ENCODE results near the gene PDE4D.

The PDE4D gene

DNA sequence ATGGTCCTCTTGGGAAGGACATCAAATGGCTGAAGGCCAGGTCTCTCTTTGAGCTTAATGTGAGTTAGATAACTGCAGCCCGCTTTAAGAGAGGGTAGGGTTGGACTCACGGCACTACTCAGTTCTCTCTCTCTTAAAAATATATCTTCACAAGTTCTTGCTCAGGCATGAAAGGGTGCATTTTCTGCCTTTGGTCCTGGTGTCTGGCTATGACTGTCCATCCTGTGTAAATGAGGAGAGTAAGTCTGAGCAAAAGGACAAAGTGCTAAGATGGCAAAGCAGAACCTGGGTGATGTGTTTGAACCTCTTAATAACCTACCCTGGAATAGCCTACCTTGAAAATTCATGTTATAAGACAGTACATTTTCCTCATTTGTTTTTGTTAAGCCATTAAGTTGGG is 293.4 kb downstream of the PDE4D start:
- no peak for DNase-seq
- no peak overlapping the region for H2BK120ac ChIP-seq (ENCODE audit: low read depth, low read length)
- no peak overlapping the region for H3K14ac ChIP-seq (ENCODE audit: low read length in 2 of 2)
- H3K9ac ChIP-seq (ENCODE audit: low read length): no peak overlapping the region
- no peak overlapping the region for H3K27ac ChIP-seq (ENCODE audit: low read length, poor library complexity, severe bottlenecking)
- WGBS: 93% methylated on average over 2 of the region's 2 CpGs
- H2AK5ac ChIP-seq (ENCODE audit: low read length, severe bottlenecking): no peak overlapping the region
- H3K4me1 ChIP-seq (ENCODE audit: control insufficient read depth, insufficient read depth, low read depth, low read length): no peaks in the 10 kb centered on the region
- no peak overlapping the region for H3K18ac ChIP-seq (ENCODE audit: low read depth in 1 of 2, low read length in 2 of 2)
- peak overlapping the region in 1 of 2 experiments; percentile 56 for H2BK12ac ChIP-seq (ENCODE audit: low read length in 2 of 2)
- no peak overlapping the region for H4K8ac ChIP-seq (ENCODE audit: low read length)
- H4K91ac ChIP-seq (ENCODE audit: low read length): no peak overlapping the region
- H3K27me3 ChIP-seq (ENCODE audit: control insufficient read depth in 1 of 2, insufficient read depth in 1 of 2, low read length in 2 of 2): no peaks in the 10 kb centered on the region
- H2BK15ac ChIP-seq (ENCODE audit: low read depth, poor library complexity, severe bottlenecking): no peak overlapping the region
- H3K9me3 ChIP-seq (ENCODE audit: control insufficient read depth, low read length): no peaks in the 10 kb centered on the region
- H3K36me3 ChIP-seq (ENCODE audit: control insufficient read depth in 1 of 2, insufficient read depth in 2 of 2, low read depth in 1 of 2, low read length in 2 of 2): no peaks in the 10 kb centered on the region
- no peak overlapping the region for H2BK5ac ChIP-seq (ENCODE audit: low read depth, low read length, poor library complexity, severe bottlenecking)
- peaks cover 1% of the 10 kb centered on the region for H3K79me1 ChIP-seq (replicated peaks; ENCODE audit: low read length, poor library complexity, severe bottlenecking)
- H3K4me2 ChIP-seq (ENCODE audit: low read length, poor library complexity, severe bottlenecking): no peak overlapping the region
- H2AFZ ChIP-seq (ENCODE audit: low read depth, low read length): no peak overlapping the region
- H3K4me3 ChIP-seq (ENCODE audit: insufficient read depth in 1 of 2, low read depth in 1 of 2, low read length in 2 of 2): no peak overlapping the region
- H3K23ac ChIP-seq (ENCODE audit: low read length in 2 of 2): no peak overlapping the region
- no peak overlapping the region for H3K4ac ChIP-seq (ENCODE audit: low read depth in 1 of 2, low read length in 2 of 2)

DNA sequence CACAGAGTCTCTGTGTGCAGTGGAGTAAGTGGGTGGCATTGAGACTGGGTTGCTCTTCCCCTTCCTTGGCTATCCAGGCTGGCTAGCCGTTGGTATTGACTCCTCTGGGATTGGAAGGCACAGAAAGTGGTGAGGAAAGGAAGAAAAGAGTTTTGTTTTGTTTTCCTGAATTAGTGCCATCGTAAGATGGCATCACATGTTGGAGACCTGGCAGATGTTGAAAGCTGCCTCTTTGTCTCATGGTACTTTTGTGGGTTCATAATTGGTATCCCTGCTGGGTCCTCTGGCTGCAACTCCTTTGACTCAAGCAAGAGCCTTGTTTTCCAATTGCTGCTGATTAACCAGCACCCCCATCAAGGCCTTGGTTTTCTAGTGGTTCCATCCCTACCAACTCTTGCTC is 293.8 kb downstream of the PDE4D start:
- Histone ChIP-seq H3K18ac (ENCODE audit: low read depth in 1 of 2, low read length in 2 of 2) (peak overlapping the region in 1 of 2 experiments; percentile 66), H3K27ac (ENCODE audit: low read length, poor library complexity, severe bottlenecking) (no peak overlapping the region), H2BK15ac (ENCODE audit: low read depth, poor library complexity, severe bottlenecking) (no peak overlapping the region), H2AK5ac (ENCODE audit: low read length, severe bottlenecking) (no peak overlapping the region), H2BK5ac (ENCODE audit: low read depth, low read length, poor library complexity, severe bottlenecking) (no peak overlapping the region), H4K8ac (ENCODE audit: low read length) (no peak overlapping the region), H3K4ac (ENCODE audit: low read depth in 1 of 2, low read length in 2 of 2) (no peak overlapping the region), H3K9ac (ENCODE audit: low read length) (no peak overlapping the region), H2BK120ac (ENCODE audit: low read depth, low read length) (no peak overlapping the region), H2BK12ac (ENCODE audit: low read length in 2 of 2) (peak overlapping the region in 1 of 2 experiments; percentile 56), H3K4me3 (ENCODE audit: insufficient read depth in 1 of 2, low read depth in 1 of 2, low read length in 2 of 2) (no peak overlapping the region), H3K14ac (ENCODE audit: low read length in 2 of 2) (no peak overlapping the region), H3K36me3 (ENCODE audit: control insufficient read depth in 1 of 2, insufficient read depth in 2 of 2, low read depth in 1 of 2, low read length in 2 of 2) (no peaks in the 10 kb centered on the region), H3K27me3 (ENCODE audit: control insufficient read depth in 1 of 2, insufficient read depth in 1 of 2, low read length in 2 of 2) (no peaks in the 10 kb centered on the region), H3K4me1 (ENCODE audit: control insufficient read depth, insufficient read depth, low read depth, low read length) (no peaks in the 10 kb centered on the region), H3K4me2 (ENCODE audit: low read length, poor library complexity, severe bottlenecking) (no peak overlapping the region), H3K79me1 (replicated peaks; ENCODE audit: low read length, poor library complexity, severe bottlenecking) (peaks cover 1% of the 10 kb centered on the region), H4K91ac (ENCODE audit: low read length) (no peak overlapping the region), H3K23ac (ENCODE audit: low read length in 2 of 2) (no peak overlapping the region), H3K9me3 (ENCODE audit: control insufficient read depth, low read length) (no peaks in the 10 kb centered on the region), H2AFZ (ENCODE audit: low read depth, low read length) (no peak overlapping the region)
- no peak for DNase-seq
- WGBS: 100% methylated on average over 2 of the region's 2 CpGs

- Histone ChIP-seq H3K27me3 (ENCODE audit: control insufficient read depth in 1 of 2, insufficient read depth in 1 of 2, low read length in 2 of 2) (no peaks in the 10 kb centered on the region), H2BK5ac (ENCODE audit: low read depth, low read length, poor library complexity, severe bottlenecking) (no peak overlapping the region), H3K14ac (ENCODE audit: low read length in 2 of 2) (no peak overlapping the region), H3K27ac (ENCODE audit: low read length, poor library complexity, severe bottlenecking) (no peak overlapping the region), H3K36me3 (ENCODE audit: control insufficient read depth in 1 of 2, insufficient read depth in 2 of 2, low read depth in 1 of 2, low read length in 2 of 2) (no peaks in the 10 kb centered on the region), H4K8ac (ENCODE audit: low read length) (no peak overlapping the region), H2BK15ac (ENCODE audit: low read depth, poor library complexity, severe bottlenecking) (no peak overlapping the region), H4K91ac (ENCODE audit: low read length) (no peak overlapping the region), H3K9ac (ENCODE audit: low read length) (peak overlapping the region; percentile 71), H2AK5ac (ENCODE audit: low read length, severe bottlenecking) (no peak overlapping the region), H2BK12ac (ENCODE audit: low read length in 2 of 2) (no peak overlapping the region), H3K23ac (ENCODE audit: low read length in 2 of 2) (no peak overlapping the region), H3K4me1 (ENCODE audit: control insufficient read depth, insufficient read depth, low read depth, low read length) (no peaks in the 10 kb centered on the region), H2BK120ac (ENCODE audit: low read depth, low read length) (no peak overlapping the region), H3K79me1 (replicated peaks; ENCODE audit: low read length, poor library complexity, severe bottlenecking) (peaks cover 3% of the 10 kb centered on the region), H3K9me3 (ENCODE audit: control insufficient read depth, low read length) (no peaks in the 10 kb centered on the region), H3K4me2 (ENCODE audit: low read length, poor library complexity, severe bottlenecking) (no peak overlapping the region), H3K4ac (ENCODE audit: low read depth in 1 of 2, low read length in 2 of 2) (no peak overlapping the region), H3K4me3 (ENCODE audit: insufficient read depth in 1 of 2, low read depth in 1 of 2, low read length in 2 of 2) (peak overlapping the region in 1 of 2 experiments; percentile 69), H2AFZ (ENCODE audit: low read depth, low read length) (no peak overlapping the region), H3K18ac (ENCODE audit: low read depth in 1 of 2, low read length in 2 of 2) (no peak overlapping the region)
- 100% methylated on average over 1 of the region's 2 CpGs for WGBS
- DNase-seq: no peak
Observed at GRCh38 chr5:59598547-59598874, 295.0 kb downstream of the PDE4D start.

- no peaks in the 10 kb centered on the region for H3K4me1 ChIP-seq (ENCODE audit: control insufficient read depth, insufficient read depth, low read depth, low read length)
- H3K79me1 ChIP-seq (replicated peaks; ENCODE audit: low read length, poor library complexity, severe bottlenecking): peaks cover 3% of the 10 kb centered on the region
- DNase-seq: no peak
- H3K23ac ChIP-seq (ENCODE audit: low read length in 2 of 2): no peak overlapping the region
- peak overlapping the region in 1 of 2 experiments; percentile 69 for H3K4me3 ChIP-seq (ENCODE audit: insufficient read depth in 1 of 2, low read depth in 1 of 2, low read length in 2 of 2)
- no peak overlapping the region for H4K8ac ChIP-seq (ENCODE audit: low read length)
- no peak overlapping the region for H2BK12ac ChIP-seq (ENCODE audit: low read length in 2 of 2)
- H3K36me3 ChIP-seq (ENCODE audit: control insufficient read depth in 1 of 2, insufficient read depth in 2 of 2, low read depth in 1 of 2, low read length in 2 of 2): no peaks in the 10 kb centered on the region
- no peak overlapping the region for H4K91ac ChIP-seq (ENCODE audit: low read length)
- no peak overlapping the region for H3K4ac ChIP-seq (ENCODE audit: low read depth in 1 of 2, low read length in 2 of 2)
- H3K14ac ChIP-seq (ENCODE audit: low read length in 2 of 2): no peak overlapping the region
- H2BK120ac ChIP-seq (ENCODE audit: low read depth, low read length): no peak overlapping the region
- H3K9me3 ChIP-seq (ENCODE audit: control insufficient read depth, low read length): no peaks in the 10 kb centered on the region
- no peak overlapping the region for H3K27ac ChIP-seq (ENCODE audit: low read length, poor library complexity, severe bottlenecking)
- H2BK5ac ChIP-seq (ENCODE audit: low read depth, low read length, poor library complexity, severe bottlenecking): no peak overlapping the region
- H3K4me2 ChIP-seq (ENCODE audit: low read length, poor library complexity, severe bottlenecking): no peak overlapping the region
- H2BK15ac ChIP-seq (ENCODE audit: low read depth, poor library complexity, severe bottlenecking): no peak overlapping the region
- peak overlapping the region; percentile 71 for H3K9ac ChIP-seq (ENCODE audit: low read length)
- H3K18ac ChIP-seq (ENCODE audit: low read depth in 1 of 2, low read length in 2 of 2): no peak overlapping the region
- no peak overlapping the region for H2AFZ ChIP-seq (ENCODE audit: low read depth, low read length)
- no peaks in the 10 kb centered on the region for H3K27me3 ChIP-seq (ENCODE audit: control insufficient read depth in 1 of 2, insufficient read depth in 1 of 2, low read length in 2 of 2)
- 92% methylated on average over 4 of the region's 6 CpGs for WGBS
- no peak overlapping the region for H2AK5ac ChIP-seq (ENCODE audit: low read length, severe bottlenecking)
Observed at GRCh38 chr5:59597690-59598546, 295.6 kb downstream of the PDE4D start.

Measured in mesenchymal stem cell (in vitro differentiated cells and primary cell).